ENCODE results near the gene NXPE4.

GRCh38 chr11:114522818-114523217 is 72.8 kb downstream of the NXPE4 start:
- TF ChIP-seq POLR2AphosphoS5 (IDR thresholded peaks at IDR 0.05; ENCODE audit: low read depth, low read length) (no peak), REST (IDR thresholded peaks at IDR 0.05; ENCODE audit: insufficient read depth in 1 of 2, low read depth in 2 of 2, low read length in 1 of 2) (no peak), SIN3A (IDR thresholded peaks at IDR 0.05; ENCODE audit: borderline replicate concordance, insufficient read depth, low read depth, low read length) (no peak)
- TF ChIP-seq, protein P1, sequence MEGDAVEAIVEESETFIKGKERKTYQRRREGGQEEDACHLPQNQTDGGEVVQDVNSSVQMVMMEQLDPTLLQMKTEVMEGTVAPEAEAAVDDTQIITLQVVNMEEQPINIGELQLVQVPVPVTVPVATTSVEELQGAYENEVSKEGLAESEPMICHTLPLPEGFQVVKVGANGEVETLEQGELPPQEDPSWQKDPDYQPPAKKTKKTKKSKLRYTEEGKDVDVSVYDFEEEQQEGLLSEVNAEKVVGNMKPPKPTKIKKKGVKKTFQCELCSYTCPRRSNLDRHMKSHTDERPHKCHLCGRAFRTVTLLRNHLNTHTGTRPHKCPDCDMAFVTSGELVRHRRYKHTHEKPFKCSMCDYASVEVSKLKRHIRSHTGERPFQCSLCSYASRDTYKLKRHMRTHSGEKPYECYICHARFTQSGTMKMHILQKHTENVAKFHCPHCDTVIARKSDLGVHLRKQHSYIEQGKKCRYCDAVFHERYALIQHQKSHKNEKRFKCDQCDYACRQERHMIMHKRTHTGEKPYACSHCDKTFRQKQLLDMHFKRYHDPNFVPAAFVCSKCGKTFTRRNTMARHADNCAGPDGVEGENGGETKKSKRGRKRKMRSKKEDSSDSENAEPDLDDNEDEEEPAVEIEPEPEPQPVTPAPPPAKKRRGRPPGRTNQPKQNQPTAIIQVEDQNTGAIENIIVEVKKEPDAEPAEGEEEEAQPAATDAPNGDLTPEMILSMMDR (IDR thresholded peaks at IDR 0.05): no peak

Measured in Panc1 (cell line).